BJ (cell line): ENCODE measurements around the gene LOXHD1. TPM values are rescaled to one million over a fixed set of nuclear protein-coding genes. Genes with fewer than 3 reads are reported as not detected.
A peak's percentile ranks its signal among the peaks of the same experiment; 100 is the strongest.

Experiments
- CTCF ChIA-PET: fragments of 350-600 bp; formaldehyde crosslinking; extraction: SDS; loops from one replicate; lab custom pipeline; 2021; ENCODE audit warnings: antibody characterized with exemption, inconsistent platforms; lab: Yijun Ruan, JAX
- POLR2A ChIA-PET: fragments of 300-600 bp; sonication (Branson Sonifier 250); formaldehyde crosslinking; extraction: SDS; loops from one replicate; lab custom pipeline; 2021; ENCODE audit warnings: antibody characterized with exemption; lab: Charles Lee
- DNase-seq: peaks from one replicate; pipeline ENCODE4 v3.0.0-alpha.2; 2011; ENCODE audit warnings: low read depth
- H3K27me3 ChIP-seq: 2 replicates; pipeline ENCODE4 v1.6.0; 2011; ENCODE audit warnings: low read length; ENCODE audit not compliant: control insufficient read depth, insufficient read depth
- H3K36me3 ChIP-seq: 2 replicates; pipeline ENCODE4 v1.5.1; 2011; ENCODE audit warnings: low read length; ENCODE audit not compliant: control insufficient read depth, insufficient read depth
- H3K4me3 ChIP-seq: 2 replicates; pipeline ENCODE4 v1.5.1; 2011; ENCODE audit warnings: low read depth, mild to moderate bottlenecking, control low read depth, low read length
- polyA plus RNA-seq: library from polyadenylated mRNA; depleted of rRNA; stranded (reverse); fragments of >200 nt; gene quantifications from 2 replicates; pipeline ENCODE4 v1.2.3, GENCODE V29; 2011
- TF ChIP-seq, protein P1 (sequence below): IDR thresholded peaks from 2 replicates; pipeline ENCODE4 v1.5.1; 2011; ENCODE audit warnings: low read depth, mild to moderate bottlenecking, control low read depth, inconsistent platforms, low read length, moderate library complexity; ENCODE audit not compliant: insufficient read depth

The LOXHD1 gene
- polyA plus RNA-seq, 1 experiment: not detected

DNA sequence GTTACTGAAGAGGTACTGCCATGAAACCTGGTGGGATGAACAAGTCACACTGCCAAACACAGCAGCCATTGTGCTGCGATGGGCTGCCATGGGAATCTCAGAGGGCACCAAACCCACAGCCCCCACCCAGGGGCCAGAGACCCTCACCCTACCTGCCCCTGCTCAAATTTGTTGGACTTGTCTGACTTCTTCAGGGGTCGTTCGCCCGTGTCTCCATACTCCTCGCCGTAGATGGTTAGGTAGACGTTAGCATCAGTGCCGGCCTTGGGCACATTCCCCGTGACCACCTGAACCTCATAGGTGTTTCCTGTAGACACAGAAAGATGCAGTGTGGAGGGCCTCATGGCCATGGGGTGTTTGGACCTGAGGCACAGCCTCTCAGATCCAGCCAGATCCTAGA lies 97.7 kb downstream of the LOXHD1 start:
- DNase-seq: no peak
- no peak overlapping the region for H3K4me3 ChIP-seq
- TF ChIP-seq, protein P1, sequence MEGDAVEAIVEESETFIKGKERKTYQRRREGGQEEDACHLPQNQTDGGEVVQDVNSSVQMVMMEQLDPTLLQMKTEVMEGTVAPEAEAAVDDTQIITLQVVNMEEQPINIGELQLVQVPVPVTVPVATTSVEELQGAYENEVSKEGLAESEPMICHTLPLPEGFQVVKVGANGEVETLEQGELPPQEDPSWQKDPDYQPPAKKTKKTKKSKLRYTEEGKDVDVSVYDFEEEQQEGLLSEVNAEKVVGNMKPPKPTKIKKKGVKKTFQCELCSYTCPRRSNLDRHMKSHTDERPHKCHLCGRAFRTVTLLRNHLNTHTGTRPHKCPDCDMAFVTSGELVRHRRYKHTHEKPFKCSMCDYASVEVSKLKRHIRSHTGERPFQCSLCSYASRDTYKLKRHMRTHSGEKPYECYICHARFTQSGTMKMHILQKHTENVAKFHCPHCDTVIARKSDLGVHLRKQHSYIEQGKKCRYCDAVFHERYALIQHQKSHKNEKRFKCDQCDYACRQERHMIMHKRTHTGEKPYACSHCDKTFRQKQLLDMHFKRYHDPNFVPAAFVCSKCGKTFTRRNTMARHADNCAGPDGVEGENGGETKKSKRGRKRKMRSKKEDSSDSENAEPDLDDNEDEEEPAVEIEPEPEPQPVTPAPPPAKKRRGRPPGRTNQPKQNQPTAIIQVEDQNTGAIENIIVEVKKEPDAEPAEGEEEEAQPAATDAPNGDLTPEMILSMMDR: no peak
- CTCF ChIA-PET: no interaction called here
- no peaks in the 10 kb centered on the region for H3K36me3 ChIP-seq
- POLR2A ChIA-PET: no interaction called here
- no peaks in the 10 kb centered on the region for H3K27me3 ChIP-seq

DNA sequence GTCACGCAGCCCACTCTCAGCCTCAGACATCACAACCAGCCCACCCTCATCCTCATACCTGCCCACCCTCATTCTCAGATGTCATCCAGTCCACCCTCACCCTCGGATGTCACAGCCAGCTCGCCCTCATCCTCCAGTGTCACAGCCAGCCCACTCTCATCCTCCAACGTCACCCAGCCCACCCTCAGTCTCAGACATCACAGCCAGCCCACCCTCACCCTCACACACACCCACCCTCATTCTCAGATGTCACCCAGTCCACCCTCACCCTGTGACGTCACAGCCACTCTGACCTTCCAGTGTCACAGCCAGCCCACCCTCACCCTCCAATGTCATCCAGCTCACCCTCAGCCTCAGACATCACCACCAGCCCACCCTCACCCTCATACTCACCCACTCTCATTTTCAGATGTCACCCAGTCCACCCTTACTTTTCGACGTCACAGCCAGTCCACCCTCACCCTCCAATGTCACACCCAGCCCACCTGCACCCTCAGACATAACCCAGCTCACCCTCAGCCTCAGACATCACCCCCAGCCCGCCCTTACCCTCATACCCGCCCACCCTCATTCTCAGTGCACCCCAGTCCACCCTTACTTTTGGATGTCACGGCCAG lies 100.3 kb downstream of the LOXHD1 start:
- Histone ChIP-seq H3K27me3 (no peaks in the 10 kb centered on the region), H3K4me3 (no peak overlapping the region), H3K36me3 (no peaks in the 10 kb centered on the region)
- CTCF ChIA-PET: interaction anchor here (2.1 kb wide), 1 partner anchor 101 kb away, joined by 10 read pairs; the partner anchor contains the start of gene LOXHD1
- TF ChIP-seq, protein P1: no peak
- POLR2A ChIA-PET: no interaction called here
- DNase-seq: no peak

DNA sequence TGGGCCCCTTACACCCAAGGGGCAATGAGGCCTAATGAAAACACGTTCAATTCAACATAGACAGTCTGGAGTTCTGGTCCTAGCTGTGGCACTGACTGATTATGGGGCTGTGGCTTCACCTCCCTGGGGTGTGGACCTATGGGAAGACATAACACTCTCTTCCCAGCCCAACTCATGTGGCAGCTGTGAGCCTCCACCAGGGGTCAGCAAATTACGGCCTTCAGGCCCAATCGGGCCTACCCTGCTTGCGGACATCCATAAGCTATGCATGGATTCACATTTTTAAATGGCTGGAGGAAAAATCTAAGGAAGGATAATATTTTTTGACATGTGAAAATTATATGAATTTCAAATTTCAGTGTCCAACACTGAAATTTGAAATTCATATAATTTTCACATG lies 101.3 kb downstream of the LOXHD1 start:
- no peaks in the 10 kb centered on the region for H3K27me3 ChIP-seq
- POLR2A ChIA-PET: no interaction called here
- CTCF ChIA-PET: interaction anchor here (0.8 to 2.1 kb wide), 3 partner anchors 22 to 102 kb away, joined by 3 to 10 read pairs (median 4); partner anchors contain the start of gene LOXHD1
- no peak for DNase-seq
- no peak overlapping the region for H3K4me3 ChIP-seq
- no peaks in the 10 kb centered on the region for H3K36me3 ChIP-seq
- TF ChIP-seq, protein P1: peak; percentile 46

DNA sequence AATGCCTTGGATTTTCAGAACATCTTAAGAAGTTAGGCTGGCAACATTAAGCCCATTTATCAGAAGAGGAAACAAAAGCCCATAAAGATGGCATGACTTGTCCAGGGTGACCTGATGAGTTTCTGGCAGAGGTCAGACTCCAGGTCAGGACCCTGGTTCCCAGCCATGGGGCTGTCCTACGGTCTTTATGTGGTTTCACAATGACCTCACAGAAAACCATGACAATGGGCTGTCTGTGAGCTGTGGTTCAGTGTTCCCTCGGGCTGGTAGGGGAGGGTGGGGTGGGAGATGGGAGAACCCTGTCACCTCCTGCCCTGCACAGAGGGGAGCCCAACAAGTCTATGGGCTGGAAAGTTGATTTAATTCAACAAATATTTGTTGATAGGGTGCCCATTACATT lies 101.8 kb downstream of the LOXHD1 start:
- H3K27me3 ChIP-seq: no peaks in the 10 kb centered on the region
- TF ChIP-seq, protein P1: no peak
- no peaks in the 10 kb centered on the region for H3K36me3 ChIP-seq
- DNase-seq: no peak
- POLR2A ChIA-PET: no interaction called here
- CTCF ChIA-PET: interaction anchor here (0.8 to 2.1 kb wide), 3 partner anchors 23 to 103 kb away, joined by 3 to 10 read pairs (median 4); partner anchors contain the start of gene LOXHD1
- H3K4me3 ChIP-seq: no peak overlapping the region

DNA sequence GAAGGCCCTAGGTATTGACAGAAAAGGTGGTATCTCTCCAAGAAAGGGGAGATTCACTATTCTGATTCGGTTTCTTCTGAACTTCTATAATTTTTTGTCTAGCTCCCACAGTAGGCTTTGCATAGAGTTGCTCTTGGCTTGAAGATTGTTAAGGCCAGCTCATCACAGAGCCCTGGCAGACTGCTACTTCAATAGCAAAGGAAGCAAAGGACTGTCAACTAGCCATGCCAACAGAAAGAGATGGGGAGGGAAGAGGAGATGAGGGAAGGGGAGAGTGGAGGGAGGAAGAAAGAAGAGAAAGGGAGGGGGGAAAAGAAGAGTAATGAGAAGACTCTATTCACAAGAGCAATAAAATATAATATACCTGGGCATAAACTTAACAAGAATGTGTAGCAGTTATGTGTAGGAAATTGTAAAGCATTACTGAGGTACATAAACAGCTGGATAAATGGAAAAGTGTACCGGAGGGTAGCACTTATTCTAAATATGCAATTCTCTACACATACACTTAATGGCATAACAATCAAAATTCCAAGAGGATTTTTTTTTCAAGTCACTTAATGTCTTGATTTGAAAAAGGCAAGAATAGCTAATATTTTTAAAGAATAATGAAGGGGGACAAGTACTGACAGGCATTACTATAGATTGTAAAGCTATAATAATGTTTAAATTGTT lies 102.5 kb downstream of the LOXHD1 start:
- Histone ChIP-seq H3K36me3 (no peaks in the 10 kb centered on the region), H3K27me3 (no peaks in the 10 kb centered on the region), H3K4me3 (no peak overlapping the region)
- no peak for DNase-seq
- ChIA-PET CTCF (interaction anchor here (0.6 to 2.1 kb wide), 5 partner anchors 10 to 239 kb away, joined by 3 to 10 read pairs (median 3); partner anchors contain the start of gene LOXHD1), POLR2A (no interaction called here)
- TF ChIP-seq, protein P1: no peak
